Endothelial cell of umbilical vein (primary cell): ENCODE measurements around the gene TPO. TPM values are rescaled to one million over a fixed set of nuclear protein-coding genes. Genes with fewer than 3 reads are reported as not detected.

ENCODE experiments used
- BruUV-seq: library from RNA; stranded (reverse); fragments of 400-500 nt; replicated peaks from 2 replicates; lab custom pipeline; 2021; lab: Mats Ljungman, UMichigan
- CTCF ChIA-PET: fragments of 300-600, 350-600 bp; sonication (Branson Sonifier 250); formaldehyde crosslinking; loops from one replicate; lab custom pipeline; 2021; ENCODE audit warnings: antibody characterized with exemption, inconsistent platforms; lab: Charles Lee
- POLR2A ChIA-PET: fragments of 300-600, 350-600 bp; sonication (Branson Sonifier 250); formaldehyde crosslinking; loops from one replicate; lab custom pipeline; 2021; ENCODE audit warnings: antibody characterized with exemption, inconsistent platforms; lab: Charles Lee
- DNase-seq: peaks from one replicate; pipeline ENCODE4 v3.0.0-alpha.2; 2011; ENCODE audit warnings: low read depth, low spot score
- FAIRE-seq: peaks from 2 replicates; lab custom pipeline; 2011; peaks lifted over from hg19 to GRCh38; lab: Jason Lieb, UNC
- H2AFZ ChIP-seq: 2 replicates; pipeline ENCODE4 v1.6.0; 2012; ENCODE audit warnings: low read depth, low read length, control low read depth, inconsistent platforms
- H3K27ac ChIP-seq: 2 replicates; pipeline ENCODE4 v1.5.1; 2011; ENCODE audit warnings: low read depth, mild to moderate bottlenecking, control low read depth, low read length, moderate library complexity; ENCODE audit not compliant: insufficient read depth
- H3K27me3 ChIP-seq, 2 experiments: 2 replicates each; pipeline versions ENCODE4 v1.6.0 to v1.6.1; 2011; ENCODE audit warnings: low read length in 2 of 2, mixed read lengths in 1 of 2; ENCODE audit not compliant: control insufficient read depth in 2 of 2, insufficient read depth in 2 of 2
- H3K36me3 ChIP-seq, 2 experiments: 2 replicates in 1 of 2; 3 replicates in 1 of 2; pipeline ENCODE4 v1.5.1; 2011; ENCODE audit warnings: low read length in 2 of 2, mild to moderate bottlenecking in 1 of 2, moderate library complexity in 1 of 2; ENCODE audit not compliant: control insufficient read depth in 2 of 2, insufficient read depth in 2 of 2; ENCODE audit errors: extremely low read depth in 1 of 2
- H3K4me1 ChIP-seq: 3 replicates; pipeline ENCODE4 v1.5.1; 2011; ENCODE audit warnings: mild to moderate bottlenecking, low read length; ENCODE audit not compliant: control insufficient read depth, insufficient read depth; ENCODE audit errors: extremely low read depth
- H3K4me2 ChIP-seq: 2 replicates; pipeline ENCODE4 v1.6.1; 2011; ENCODE audit warnings: low read length, control low read depth, mixed read lengths; ENCODE audit not compliant: insufficient read depth
- H3K4me3 ChIP-seq, 3 experiments: fragments of 200-600 bp in 1 of 3; sonication (generic), shearing (Covaris generic) in 1 of 3; replicated peaks in 1 of 3; 2 replicates each; pipeline ENCODE4 v1.5.1; 2011 to 2016; ENCODE audit warnings: control low read depth in 3 of 3, low read length in 3 of 3, mild to moderate bottlenecking in 2 of 3, inconsistent platforms in 1 of 3, low read depth in 1 of 3, moderate library complexity in 1 of 3; ENCODE audit not compliant: insufficient read depth in 1 of 3
- H3K79me2 ChIP-seq: 2 replicates; pipeline ENCODE4 v1.6.0; 2012; ENCODE audit warnings: low read length, inconsistent platforms; ENCODE audit not compliant: control insufficient read depth, insufficient read depth
- H3K9ac ChIP-seq: replicated peaks from 2 replicates; pipeline ENCODE3; 2011; ENCODE audit warnings: low read length, control low read depth; ENCODE audit not compliant: insufficient read depth; ENCODE audit errors: extremely low read depth
- H3K9me1 ChIP-seq: replicated peaks from 3 replicates; pipeline ENCODE4 v1.6.0; 2011; ENCODE audit warnings: mild to moderate bottlenecking, low read length; ENCODE audit not compliant: control insufficient read depth, insufficient read depth; ENCODE audit errors: extremely low read depth
- H3K9me3 ChIP-seq: replicated peaks from 2 replicates; pipeline ENCODE4 v1.5.1; 2012; ENCODE audit warnings: low read length, inconsistent platforms; ENCODE audit not compliant: control insufficient read depth, insufficient read depth
- H4K20me1 ChIP-seq: replicated peaks from 2 replicates; pipeline ENCODE3; 2011; ENCODE audit warnings: mild to moderate bottlenecking, low read length; ENCODE audit not compliant: control insufficient read depth, insufficient read depth; ENCODE audit errors: extremely low read depth
- EZH2 ChIP-seq: IDR thresholded peaks from 2 replicates; pipeline ENCODE4 v1.6.1; 2012; ENCODE audit warnings: borderline replicate concordance, low read depth, mild to moderate bottlenecking, moderate library complexity, low read length, inconsistent platforms; ENCODE audit not compliant: severe bottlenecking
- FOS ChIP-seq: IDR thresholded peaks from 2 replicates; pipeline ENCODE4 v1.6.1; 2011; ENCODE audit warnings: mild to moderate bottlenecking, low read length, moderate library complexity, borderline replicate concordance; ENCODE audit not compliant: insufficient read depth
- GATA2 ChIP-seq: IDR thresholded peaks from 2 replicates; pipeline ENCODE4 v1.7.0; 2011; ENCODE audit warnings: low read depth, mild to moderate bottlenecking, moderate library complexity, mixed read lengths, low read length; ENCODE audit not compliant: insufficient read length, insufficient read depth
- JUN ChIP-seq: IDR thresholded peaks from 2 replicates; pipeline ENCODE4 v1.6.1; 2011; ENCODE audit warnings: borderline replicate concordance, low read depth; ENCODE audit not compliant: insufficient read length, insufficient read depth
- MYC ChIP-seq: IDR thresholded peaks from one replicate; pipeline ENCODE4 v1.6.1; 2011; ENCODE audit warnings: mild to moderate bottlenecking, low read depth, low read length
- POLR2A ChIP-seq: IDR thresholded peaks from 2 replicates; pipeline ENCODE4 v1.6.1; 2012; ENCODE audit warnings: low read depth, mild to moderate bottlenecking, control low read depth, low read length
- POLR2AphosphoS5 ChIP-seq: IDR thresholded peaks from 2 replicates; pipeline ENCODE4 v1.6.1; 2012; ENCODE audit warnings: low read depth, mild to moderate bottlenecking, control low read depth, low read length, moderate library complexity; ENCODE audit not compliant: insufficient read depth
- dilution Hi-C: fragments of 300-500 bp; cut with MboI; formaldehyde crosslinking; loops from one replicate; pipeline ENCODE4 v1.15.0; 2019; ENCODE audit warnings: low sequenced_read_pairs; ENCODE audit not compliant: extremely low pct_ligation_motif_present
- intact Hi-C: fragments of 100-400 bp; cut with micrococcal nuclease; formaldehyde crosslinking; loops from one replicate; pipeline ENCODE4 v1.10.0; 2022
- polyA plus RNA-seq, 4 experiments: library from polyadenylated mRNA; depleted of rRNA in 3 of 4; stranded (reverse) in 3 of 4; unstranded in 1 of 4; fragments of >200 nt; gene quantifications; 2 replicates each; pipeline versions ENCODE4 v1.2.1 to v1.2.3, GENCODE V29; 2011 to 2012; ENCODE audit warnings: missing spikeins in 1 of 4
- total RNA-seq: library from RNA; stranded (reverse); gene quantifications from 2 replicates; pipeline ENCODE4 v1.2.3, GENCODE V29; 2021
- TF ChIP-seq, protein P1 (sequence below), 2 donors: IDR thresholded peaks; 1 replicate in 1 of 2; 2 replicates in 1 of 2; pipeline ENCODE4 v1.5.1; 2011; ENCODE audit warnings: low read length in 2 of 2, mild to moderate bottlenecking in 2 of 2, moderate library complexity in 2 of 2, control low read depth in 1 of 2, inconsistent platforms in 1 of 2, low read depth in 1 of 2; ENCODE audit not compliant: insufficient read depth in 1 of 2; ENCODE audit errors: extremely low read depth in 1 of 2
- TF ChIP-seq, protein P2 (sequence below): IDR thresholded peaks from 2 replicates; pipeline ENCODE4 v1.6.1; 2011; ENCODE audit not compliant: insufficient read depth, insufficient read length

The TPO gene
- total and polyA plus RNA-seq, 2 donors (not counting 3 experiments of a cell fraction or from before 2014, with no cell fraction given) = not detected

DNA sequence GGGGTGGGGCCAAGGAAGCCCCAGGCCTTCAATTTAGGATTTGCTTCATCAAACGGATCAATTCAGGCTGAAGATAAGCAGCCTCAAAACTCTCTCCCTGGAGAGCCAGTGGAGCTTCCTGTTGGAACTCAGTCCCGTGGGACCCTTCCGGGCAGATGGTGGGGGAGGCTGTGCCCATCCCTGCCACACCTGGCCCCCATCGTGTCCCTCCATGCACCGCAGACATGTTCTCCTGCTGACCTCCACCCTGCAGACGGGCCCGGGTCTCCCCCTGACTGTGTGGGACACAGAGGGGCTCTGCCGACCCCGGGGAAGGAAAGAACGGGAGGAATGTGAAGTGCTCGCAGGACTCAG lies 144.2 kb downstream of the TPO start:
- CTCF ChIA-PET = interaction anchor here (1.4 kb wide), 1 partner anchor 193 kb away, joined by 5 read pairs; no protein-coding TSS in a partner anchor
- intact Hi-C loops = loop anchor here (10.0 kb wide), 1 partner anchor 603 kb away; the partner anchor contains the start of gene SNTG2
- FAIRE-seq = no peak
- no peak for DNase-seq
- dilution Hi-C loops = no loop called here
- POLR2A ChIA-PET = no interaction called here
- H3K9me1 ChIP-seq = no peaks in the 10 kb centered on the region
- H3K27ac ChIP-seq = no peak overlapping the region
- no TSS peak for BruUV-seq
- H3K4me1 ChIP-seq = no peaks in the 10 kb centered on the region
- no peaks in the 10 kb centered on the region for H3K9me3 ChIP-seq
- H3K4me3 ChIP-seq = no peak overlapping the region
- H3K36me3 ChIP-seq = no peaks in the 10 kb centered on the region
- H3K4me2 ChIP-seq = no peak overlapping the region
- no peaks in the 10 kb centered on the region for H4K20me1 ChIP-seq
- no peak overlapping the region for H2AFZ ChIP-seq
- H3K9ac ChIP-seq = no peak overlapping the region
- no peaks in the 10 kb centered on the region for H3K27me3 ChIP-seq
- no peaks in the 10 kb centered on the region for H3K79me2 ChIP-seq
- TF ChIP-seq POLR2AphosphoS5 (no peak), FOS (no peak), JUN (no peak)
- TF ChIP-seq, protein P1, sequence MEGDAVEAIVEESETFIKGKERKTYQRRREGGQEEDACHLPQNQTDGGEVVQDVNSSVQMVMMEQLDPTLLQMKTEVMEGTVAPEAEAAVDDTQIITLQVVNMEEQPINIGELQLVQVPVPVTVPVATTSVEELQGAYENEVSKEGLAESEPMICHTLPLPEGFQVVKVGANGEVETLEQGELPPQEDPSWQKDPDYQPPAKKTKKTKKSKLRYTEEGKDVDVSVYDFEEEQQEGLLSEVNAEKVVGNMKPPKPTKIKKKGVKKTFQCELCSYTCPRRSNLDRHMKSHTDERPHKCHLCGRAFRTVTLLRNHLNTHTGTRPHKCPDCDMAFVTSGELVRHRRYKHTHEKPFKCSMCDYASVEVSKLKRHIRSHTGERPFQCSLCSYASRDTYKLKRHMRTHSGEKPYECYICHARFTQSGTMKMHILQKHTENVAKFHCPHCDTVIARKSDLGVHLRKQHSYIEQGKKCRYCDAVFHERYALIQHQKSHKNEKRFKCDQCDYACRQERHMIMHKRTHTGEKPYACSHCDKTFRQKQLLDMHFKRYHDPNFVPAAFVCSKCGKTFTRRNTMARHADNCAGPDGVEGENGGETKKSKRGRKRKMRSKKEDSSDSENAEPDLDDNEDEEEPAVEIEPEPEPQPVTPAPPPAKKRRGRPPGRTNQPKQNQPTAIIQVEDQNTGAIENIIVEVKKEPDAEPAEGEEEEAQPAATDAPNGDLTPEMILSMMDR (IDR thresholded peaks at IDR 0.05; ENCODE audit: extremely low read depth in 1 of 2, insufficient read depth in 1 of 2, low read depth in 1 of 2, low read length in 2 of 2) = no peak

DNA sequence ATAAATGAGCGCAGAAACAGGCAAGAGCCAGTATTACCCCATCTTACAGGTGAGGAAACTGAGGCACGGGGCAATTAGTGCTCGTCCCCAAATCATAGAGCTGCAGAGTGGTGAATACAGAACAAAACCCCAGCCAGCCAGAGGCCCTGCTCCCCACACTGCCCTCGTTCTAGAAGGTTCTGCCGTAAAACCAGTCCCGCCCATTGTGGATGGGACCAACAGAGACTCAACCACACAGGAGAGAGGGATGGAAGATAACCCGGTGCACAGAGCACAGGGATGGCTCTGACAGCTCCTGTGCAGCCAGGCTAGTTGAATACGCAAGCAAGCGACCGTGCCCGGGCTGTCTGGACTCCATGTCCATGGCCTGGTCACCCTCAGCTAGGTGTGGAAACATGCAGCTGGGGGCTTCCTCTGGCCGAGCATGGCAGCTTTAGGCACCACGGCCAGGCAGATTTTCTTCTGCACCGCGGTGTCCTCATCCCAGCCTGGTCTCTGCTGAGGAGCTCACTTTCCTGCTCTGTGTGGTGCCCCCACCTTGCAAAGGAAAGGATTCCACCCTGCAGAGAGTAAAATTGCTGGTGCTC lies 146.4 kb downstream of the TPO start:
- FAIRE-seq (no peak), DNase-seq (no peak)
- Histone ChIP-seq H3K27me3 (no peaks in the 10 kb centered on the region), H4K20me1 (no peaks in the 10 kb centered on the region), H3K27ac (no peak overlapping the region), H3K4me2 (no peak overlapping the region), H3K4me3 (no peak overlapping the region), H3K79me2 (no peaks in the 10 kb centered on the region), H3K9me1 (no peaks in the 10 kb centered on the region), H2AFZ (no peak overlapping the region), H3K36me3 (no peaks in the 10 kb centered on the region), H3K9me3 (no peaks in the 10 kb centered on the region), H3K9ac (no peak overlapping the region), H3K4me1 (no peaks in the 10 kb centered on the region)
- TF ChIP-seq GATA2 = no peak
- TF ChIP-seq, protein P2, sequence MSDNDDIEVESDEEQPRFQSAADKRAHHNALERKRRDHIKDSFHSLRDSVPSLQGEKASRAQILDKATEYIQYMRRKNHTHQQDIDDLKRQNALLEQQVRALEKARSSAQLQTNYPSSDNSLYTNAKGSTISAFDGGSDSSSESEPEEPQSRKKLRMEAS = no peak
- TF ChIP-seq, protein P1 (IDR thresholded peaks at IDR 0.05; ENCODE audit: extremely low read depth in 1 of 2, insufficient read depth in 1 of 2, low read depth in 1 of 2, low read length in 2 of 2) = no peak
- TF ChIP-seq EZH2 = no peak
- TF ChIP-seq MYC = no peak
- TF ChIP-seq POLR2A = no peak
- no peak for TF ChIP-seq FOS
- ChIA-PET POLR2A (no interaction called here), CTCF (interaction anchor here (1.3 to 1.6 kb wide), 2 partner anchors 9 to 15 kb away, joined by 3 to 9 read pairs; no protein-coding TSS in a partner anchor)
- BruUV-seq = no TSS peak
- dilution Hi-C loops = no loop called here
- intact Hi-C loops = loop anchor here (10.0 kb wide), 1 partner anchor 605 kb away; the partner anchor contains the start of gene SNTG2
